Subcutaneous abdominal adipose tissue (tissue), 5 donors: ENCODE results near the gene PIGQ.

Source experiments
- H3K27ac ChIP-seq: one replicate; pipeline ENCODE4 v1.7.0; 2013; ENCODE audit warnings: low read depth, mild to moderate bottlenecking, inconsistent platforms, low read length, moderate library complexity
- H3K27me3 ChIP-seq, 5 donors: one replicate each; pipeline ENCODE4 v1.7.0; 2013; ENCODE audit warnings: low read length in 5 of 5, inconsistent platforms in 1 of 5; ENCODE audit not compliant: control insufficient read depth in 5 of 5, insufficient read depth in 4 of 5
- H3K36me3 ChIP-seq, 5 donors: one replicate each; pipeline ENCODE4 v1.7.0; 2013; ENCODE audit warnings: low read length in 5 of 5; ENCODE audit not compliant: control insufficient read depth in 5 of 5, insufficient read depth in 5 of 5
- H3K4me1 ChIP-seq, 5 donors: one replicate each; pipeline ENCODE4 v1.7.0; 2013; ENCODE audit warnings: low read length in 5 of 5, mild to moderate bottlenecking in 3 of 5, moderate library complexity in 1 of 5; ENCODE audit not compliant: control insufficient read depth in 5 of 5, insufficient read depth in 5 of 5
- H3K4me3 ChIP-seq, 5 donors: one replicate each; pipeline ENCODE4 v1.7.0; 2013; ENCODE audit warnings: low read length in 5 of 5, low read depth in 1 of 5
- H3K9ac ChIP-seq, 5 donors: one replicate each; pipeline ENCODE4 v1.7.0; 2013; ENCODE audit warnings: low read length in 5 of 5, mild to moderate bottlenecking in 4 of 5, moderate library complexity in 3 of 5
- H3K9me3 ChIP-seq, 5 donors: one replicate each; pipeline ENCODE4 v1.7.0; 2013; ENCODE audit warnings: low read length in 5 of 5; ENCODE audit not compliant: control insufficient read depth in 5 of 5
- donor health status: healthy.
- donor health status: healthy.
- donor health status: healthy.
- donor health status: healthy.
- donor health status: healthy.

PIGQ gene

GRCh38 chr16:619476-620100 is 49.8 kb downstream of the PIGQ start:
- H3K36me3 ChIP-seq = peaks cover 0 to 18% (median 3%) of the 10 kb centered on the region in 5 donors
- H3K4me1 ChIP-seq = peaks cover 0 to 12% (median 0%) of the 10 kb centered on the region in 5 donors
- no peaks in the 10 kb centered on the region for H3K27me3 ChIP-seq
- H3K9me3 ChIP-seq = no peaks in the 10 kb centered on the region
- H3K4me3 ChIP-seq = no peak overlapping the region
- H3K9ac ChIP-seq = no peak overlapping the region
- H3K27ac ChIP-seq = no peak overlapping the region

GRCh38 chr16:620700-621525 is 51.1 kb downstream of the PIGQ start:
- Histone ChIP-seq H3K4me1 (peaks cover 0 to 12% (median 0%) of the 10 kb centered on the region in 5 donors), H3K27me3 (no peaks in the 10 kb centered on the region), H3K27ac (no peak overlapping the region), H3K9ac (no peak overlapping the region), H3K4me3 (no peak overlapping the region), H3K9me3 (no peaks in the 10 kb centered on the region), H3K36me3 (peaks cover 0 to 30% (median 8%) of the 10 kb centered on the region in 5 donors)

- H3K36me3 ChIP-seq = peaks cover 0 to 35% (median 8%) of the 10 kb centered on the region in 5 donors
Observed at GRCh38 chr16:621526-622105, 51.8 kb downstream of the PIGQ start.

GRCh38 chr16:622920-623280 is 53.1 kb downstream of the PIGQ start:
- Histone ChIP-seq H3K9ac (no peak overlapping the region), H3K9me3 (no peaks in the 10 kb centered on the region), H3K4me3 (no peak overlapping the region), H3K27me3 (no peaks in the 10 kb centered on the region), H3K27ac (no peak overlapping the region), H3K4me1 (peaks cover 0 to 29% (median 0%) of the 10 kb centered on the region in 5 donors), H3K36me3 (peaks cover 0 to 38% (median 10%) of the 10 kb centered on the region in 5 donors)

More at GRCh38 chr16:621526-622105, 51.8 kb downstream of the PIGQ start:
- H3K9ac ChIP-seq = no peak overlapping the region
- no peak overlapping the region for H3K4me3 ChIP-seq
- H3K27me3 ChIP-seq = no peaks in the 10 kb centered on the region
- peaks cover 0 to 19% (median 0%) of the 10 kb centered on the region in 5 donors for H3K4me1 ChIP-seq
- no peak overlapping the region for H3K27ac ChIP-seq
- H3K9me3 ChIP-seq = no peaks in the 10 kb centered on the region

- H3K27me3 ChIP-seq = no peaks in the 10 kb centered on the region
- H3K9me3 ChIP-seq = no peaks in the 10 kb centered on the region
- H3K27ac ChIP-seq = no peak overlapping the region
- peaks cover 0 to 36% (median 4%) of the 10 kb centered on the region in 5 donors for H3K4me1 ChIP-seq
- H3K4me3 ChIP-seq = no peak overlapping the region
- peak overlapping the region in 1 of 5 donors; percentile 13 for H3K9ac ChIP-seq
- peaks cover 0 to 44% (median 17%) of the 10 kb centered on the region in 5 donors for H3K36me3 ChIP-seq
Observed at GRCh38 chr16:624526-625070, 54.8 kb downstream of the PIGQ start.

- Histone ChIP-seq H3K4me1 (peaks cover 0 to 43% (median 12%) of the 10 kb centered on the region in 5 donors), H3K9me3 (no peaks in the 10 kb centered on the region), H3K36me3 (peaks cover 0 to 44% (median 17%) of the 10 kb centered on the region in 5 donors), H3K9ac (no peak overlapping the region), H3K4me3 (no peak overlapping the region), H3K27me3 (no peaks in the 10 kb centered on the region), H3K27ac (no peak overlapping the region)
Observed at GRCh38 chr16:625117-625976, 55.6 kb downstream of the PIGQ start.

- H3K9ac ChIP-seq = no peak overlapping the region
- no peaks in the 10 kb centered on the region for H3K27me3 ChIP-seq
- H3K27ac ChIP-seq = no peak overlapping the region
- H3K36me3 ChIP-seq = peaks cover 0 to 40% (median 16%) of the 10 kb centered on the region in 5 donors
- H3K9me3 ChIP-seq = no peaks in the 10 kb centered on the region
- no peak overlapping the region for H3K4me3 ChIP-seq
- peaks cover 0 to 49% (median 19%) of the 10 kb centered on the region in 5 donors for H3K4me1 ChIP-seq
Observed at GRCh38 chr16:625977-626765, 56.4 kb downstream of the PIGQ start.

- Histone ChIP-seq H3K9me3 (no peaks in the 10 kb centered on the region), H3K36me3 (peaks cover 0 to 37% (median 13%) of the 10 kb centered on the region in 5 donors), H3K27me3 (no peaks in the 10 kb centered on the region), H3K4me3 (no peak overlapping the region), H3K27ac (no peak overlapping the region), H3K4me1 (peaks cover 0 to 45% (median 19%) of the 10 kb centered on the region in 5 donors), H3K9ac (no peak overlapping the region)
Observed at GRCh38 chr16:626787-627453, 57.2 kb downstream of the PIGQ start.
